GM18519 (cell line): ENCODE data around the gene CASZ1.

ENCODE experiments used
- ATAC-seq: cut with Tn5 transposase; IDR thresholded peaks from one replicate; pipeline ENCODE4 v1.9.1; 2021; ENCODE audit warnings: mild to moderate bottlenecking, moderate library complexity; ENCODE audit not compliant: unreplicated experiment, low FRiP score

CASZ1 gene

DNA sequence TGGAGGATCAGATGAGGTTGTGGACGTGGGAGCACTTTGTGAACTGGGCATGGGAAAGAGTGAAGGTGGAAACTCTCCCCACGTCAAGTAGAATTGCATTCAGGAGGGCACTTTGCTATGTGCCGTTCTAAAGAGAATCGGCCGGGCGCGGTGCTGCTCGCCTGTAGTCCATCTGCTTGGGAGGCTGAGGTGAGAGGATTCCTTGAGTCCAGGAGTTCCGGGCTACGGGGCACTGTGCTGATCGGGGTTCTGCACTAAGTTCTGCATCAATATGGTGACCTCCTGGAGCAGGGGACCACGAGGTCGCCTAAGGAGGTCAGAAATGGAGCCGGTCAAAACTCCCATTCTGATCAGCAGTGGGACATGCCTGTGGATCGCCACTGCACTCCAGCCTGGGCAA is 179.8 kb downstream of the CASZ1 start:
- no peak for ATAC-seq

DNA sequence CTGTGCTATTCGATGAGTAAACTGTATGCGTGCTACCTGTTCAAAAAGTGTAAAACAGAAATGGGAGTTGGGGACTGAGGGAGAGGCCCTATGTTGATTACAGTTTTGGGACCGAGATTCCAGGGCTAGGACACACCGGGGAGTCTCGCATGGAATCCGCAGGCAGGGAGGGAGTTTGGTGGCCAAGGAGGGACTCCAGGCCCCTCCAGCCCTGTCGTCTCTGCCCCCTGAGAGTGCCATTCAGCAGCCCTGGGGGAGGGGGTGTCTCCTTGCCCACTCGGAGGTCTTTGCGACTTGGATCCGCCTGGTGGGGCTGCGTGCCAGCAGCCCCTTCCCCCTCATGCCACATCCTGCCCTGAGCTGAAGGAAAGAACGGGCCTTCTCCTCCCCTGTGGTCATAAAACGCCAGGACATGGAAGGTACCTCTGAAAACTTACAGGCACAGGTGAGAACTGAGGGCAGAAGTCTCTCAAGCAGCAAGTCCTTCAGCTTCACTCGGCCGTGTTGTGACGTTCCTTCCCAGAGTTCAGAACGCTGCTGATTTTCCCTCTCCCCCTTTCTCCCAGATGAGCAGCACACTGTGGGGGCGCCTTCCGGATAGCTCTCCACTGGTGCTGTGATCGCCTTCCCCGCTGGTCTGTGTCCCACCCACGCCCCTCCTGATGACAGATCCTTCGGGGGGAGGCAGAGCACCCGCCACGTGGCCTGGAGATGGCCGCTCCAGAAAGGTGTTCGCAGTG is 180.3 kb downstream of the CASZ1 start:
- no peak for ATAC-seq

DNA sequence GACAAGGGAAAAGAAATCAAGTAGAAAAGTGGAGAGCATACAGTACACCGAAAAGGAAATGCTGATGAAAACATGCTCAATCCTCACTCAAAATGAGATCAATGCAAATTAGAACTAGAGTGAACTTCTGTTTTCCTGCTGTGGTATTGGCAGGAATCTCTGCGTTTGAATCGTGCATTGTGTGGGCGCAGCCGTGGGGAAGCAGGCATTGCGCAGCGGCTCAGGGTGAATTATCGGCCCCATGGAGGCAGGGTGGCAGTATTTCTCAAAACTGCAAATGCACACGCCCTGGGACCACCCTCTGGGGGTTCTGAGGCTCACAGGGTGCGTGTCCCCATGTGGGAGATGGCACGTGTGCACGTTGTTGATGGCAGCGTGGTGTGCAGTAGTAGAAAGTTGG is 181.1 kb downstream of the CASZ1 start:
- ATAC-seq = no peak

DNA sequence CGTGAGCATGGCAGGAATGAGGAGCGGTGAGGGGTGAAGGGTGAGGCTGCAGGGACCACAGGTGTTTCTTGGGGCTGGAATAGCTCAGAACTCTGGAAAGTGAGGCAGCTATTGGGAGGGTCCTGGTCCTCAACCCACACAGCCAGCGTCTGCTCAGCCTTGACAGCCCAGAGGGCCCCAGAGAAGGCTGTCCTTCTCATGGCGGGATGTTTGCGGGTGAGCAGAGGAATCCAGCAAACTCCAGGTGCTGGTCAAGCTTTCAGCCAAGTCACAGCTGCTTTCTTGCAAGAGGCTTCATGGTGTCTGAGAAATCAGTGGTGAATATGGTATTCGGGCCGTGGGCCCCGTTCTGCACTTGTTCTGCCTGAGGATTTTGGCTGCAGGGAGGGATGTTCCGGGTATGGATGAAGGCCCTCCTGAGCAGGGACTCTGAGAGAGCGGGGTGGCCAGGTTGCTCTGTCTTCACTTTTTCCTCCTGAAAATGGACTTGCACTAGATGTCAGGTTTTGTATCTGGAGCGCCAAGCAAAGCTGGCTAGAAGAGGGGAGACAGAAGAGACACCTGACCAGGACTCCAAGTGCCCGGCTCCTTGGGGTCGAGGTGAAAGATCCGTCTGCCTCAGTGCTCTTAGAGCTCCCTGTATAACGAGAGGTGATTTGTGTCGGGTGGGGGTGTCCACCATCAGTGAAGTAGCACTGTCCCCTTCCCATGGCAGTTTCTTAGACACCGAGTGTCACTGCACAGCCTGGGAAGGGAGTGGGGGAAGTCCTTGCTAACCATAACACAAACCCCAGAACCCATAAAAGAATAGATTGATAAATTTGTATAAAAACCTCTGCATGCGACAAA is 181.8 kb downstream of the CASZ1 start:
- ATAC-seq = no peak

DNA sequence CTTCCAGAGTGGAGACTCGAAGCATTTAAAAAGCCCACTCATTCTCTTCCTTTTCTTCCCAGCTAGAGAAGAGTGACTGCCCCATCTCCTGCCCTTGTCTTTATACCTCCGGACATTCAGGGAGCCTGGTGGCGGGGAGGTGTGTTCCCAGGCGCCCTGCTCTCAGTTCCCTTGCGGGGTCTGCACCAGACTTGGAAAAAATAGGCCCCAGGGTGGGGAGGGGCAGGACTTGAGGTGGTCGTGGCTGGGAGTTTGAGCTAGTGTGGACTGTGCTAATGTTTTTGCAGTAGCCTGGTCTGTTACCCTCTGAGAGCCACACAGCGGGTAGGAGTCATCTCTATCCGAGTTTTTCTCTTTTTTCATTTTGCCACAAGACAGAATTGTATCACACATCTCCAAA is 182.6 kb downstream of the CASZ1 start:
- ATAC-seq = no peak

DNA sequence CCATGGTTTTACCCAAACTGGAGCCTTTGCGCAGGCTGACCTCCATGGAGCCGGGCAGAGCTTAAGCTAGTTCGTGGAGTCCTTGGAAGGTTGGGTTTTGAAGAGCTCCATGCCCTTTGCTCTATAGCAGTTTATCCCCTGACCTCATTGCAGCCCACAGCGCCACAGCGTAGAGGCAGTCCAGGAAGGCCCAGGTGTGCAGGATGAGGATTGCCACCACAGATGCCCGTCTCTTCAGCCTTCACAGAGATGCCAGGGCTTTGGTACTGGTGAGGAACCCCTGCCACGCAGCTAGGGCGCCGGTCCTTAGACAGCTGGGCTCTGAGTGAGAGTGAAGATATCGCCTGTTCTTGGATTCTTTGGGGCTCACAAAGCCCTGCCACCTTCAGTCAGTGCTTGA is 183.1 kb downstream of the CASZ1 start:
- ATAC-seq = no peak

DNA sequence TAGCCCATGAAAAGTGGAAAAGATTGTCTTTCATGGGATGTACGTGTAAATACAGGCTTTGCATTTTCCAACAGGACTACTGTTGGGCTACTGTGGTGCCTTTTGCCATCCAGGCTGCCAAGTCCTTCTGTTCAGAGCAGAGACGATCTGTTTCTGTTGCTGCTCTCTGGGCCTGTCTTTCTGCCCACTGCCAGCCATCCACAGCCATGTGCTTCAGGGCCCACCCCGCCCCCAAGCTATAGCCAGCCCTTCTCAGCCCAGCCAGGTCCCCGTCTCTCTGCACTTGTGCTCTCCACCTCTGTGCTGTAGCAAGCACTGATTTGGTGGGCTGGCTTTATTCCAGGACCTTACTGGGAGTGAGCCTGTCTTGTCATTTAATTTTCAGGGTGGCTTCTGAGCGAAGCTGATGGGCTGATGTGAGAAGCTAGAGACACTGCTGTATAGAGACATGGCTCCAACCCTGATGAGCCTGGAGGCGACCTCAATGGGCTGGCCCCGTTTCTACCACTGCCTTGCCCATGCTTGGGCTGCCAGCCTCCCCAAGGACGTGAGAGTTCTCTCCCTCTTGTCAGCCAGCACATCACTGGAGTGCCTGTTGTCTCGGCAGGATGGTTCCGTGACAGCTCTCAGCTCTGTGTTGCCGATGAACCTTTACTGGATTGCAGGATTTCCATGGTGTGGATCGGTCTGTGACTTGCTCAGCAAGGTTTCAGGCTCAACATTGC is 183.8 kb downstream of the CASZ1 start:
- no peak for ATAC-seq

DNA sequence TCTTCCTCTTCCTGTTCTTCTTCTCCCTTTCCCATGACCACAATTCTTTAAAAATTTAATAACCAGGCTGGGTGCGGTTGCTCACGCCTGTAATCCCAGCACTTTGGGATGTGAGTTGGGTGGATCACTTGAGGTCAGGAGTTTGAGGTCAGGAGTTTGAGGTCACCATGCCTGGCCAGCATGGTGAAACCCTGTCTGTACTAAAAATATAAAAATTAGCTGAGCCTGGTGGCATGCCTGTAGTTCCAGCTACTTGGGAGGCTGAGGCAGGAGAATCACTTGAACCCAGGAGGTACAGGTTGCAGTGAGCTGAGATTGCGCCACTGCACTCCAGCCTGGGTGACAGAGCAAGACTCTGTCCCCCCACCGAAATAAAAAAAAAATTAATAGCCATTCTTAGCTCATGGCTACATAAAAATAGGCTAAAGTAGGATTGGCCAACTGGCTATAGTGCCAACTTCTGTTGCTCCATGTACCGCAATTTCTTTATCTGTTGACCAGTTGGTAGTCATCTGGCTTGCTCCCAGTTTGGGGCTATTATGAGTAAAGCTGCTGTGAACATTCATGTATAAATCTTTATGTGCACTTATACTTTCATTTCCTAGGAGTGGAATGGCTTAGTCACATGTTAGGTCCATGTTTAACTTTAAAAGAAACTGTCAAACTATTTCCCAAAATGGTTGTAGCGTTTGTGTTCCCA is 185.4 kb downstream of the CASZ1 start:
- ATAC-seq = no peak

DNA sequence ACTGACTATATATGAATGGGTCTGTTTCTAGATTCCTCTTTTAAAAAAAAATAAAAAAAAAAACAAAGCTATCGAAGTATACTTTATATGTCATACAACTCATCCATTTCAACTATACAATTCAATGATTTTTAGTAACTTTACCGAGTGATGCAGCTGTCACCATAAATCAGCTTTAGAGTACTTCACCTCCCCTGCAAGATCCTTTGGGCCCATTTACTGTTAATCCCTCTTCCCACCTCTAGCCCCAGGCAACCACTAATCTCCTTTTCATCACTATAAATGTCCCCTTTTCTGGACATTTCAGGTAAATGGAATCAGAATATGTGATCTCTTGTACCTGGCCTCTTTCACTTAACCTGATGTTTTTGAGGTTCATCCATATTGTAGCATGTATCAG is 187.8 kb downstream of the CASZ1 start:
- no peak for ATAC-seq

DNA sequence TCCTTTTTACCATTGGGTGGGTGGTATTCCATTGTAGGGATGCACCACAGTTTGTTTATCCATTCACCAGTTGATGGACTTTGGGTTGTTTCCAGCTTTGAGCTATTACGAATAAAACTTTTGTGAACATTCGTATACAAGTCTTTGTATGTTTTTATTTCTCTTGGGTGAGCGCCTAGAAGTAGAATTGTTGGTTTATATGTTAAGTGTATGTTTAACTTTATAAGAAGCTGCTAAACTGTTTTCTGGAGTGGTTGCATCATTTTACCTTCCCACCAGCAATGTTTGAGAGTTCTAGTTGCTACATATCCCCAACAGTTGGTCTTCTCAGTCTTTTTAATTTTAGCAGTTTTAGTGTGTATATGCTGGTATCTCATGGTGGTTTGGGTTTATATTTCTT is 189.2 kb downstream of the CASZ1 start:
- ATAC-seq = no peak

DNA sequence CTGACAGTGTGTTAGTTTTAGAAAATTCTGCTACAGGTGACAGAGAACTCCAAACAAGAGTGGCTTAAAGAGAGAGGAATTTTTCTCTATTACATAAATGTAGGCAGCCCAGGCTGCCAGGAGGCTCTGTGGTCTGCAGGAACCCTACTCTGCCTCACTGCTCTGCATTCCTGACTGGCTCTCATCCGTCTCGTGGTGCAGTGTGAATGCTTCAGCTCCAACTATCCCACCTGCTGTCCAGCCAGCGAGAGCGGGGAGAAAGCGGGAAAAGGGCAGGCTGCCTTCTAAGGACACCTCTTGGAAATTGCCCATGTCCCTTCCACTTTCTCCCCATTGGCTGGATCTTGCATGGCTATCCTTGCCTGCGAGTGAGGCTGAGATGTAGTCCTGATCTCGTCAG is 190.4 kb downstream of the CASZ1 start:
- no peak for ATAC-seq

DNA sequence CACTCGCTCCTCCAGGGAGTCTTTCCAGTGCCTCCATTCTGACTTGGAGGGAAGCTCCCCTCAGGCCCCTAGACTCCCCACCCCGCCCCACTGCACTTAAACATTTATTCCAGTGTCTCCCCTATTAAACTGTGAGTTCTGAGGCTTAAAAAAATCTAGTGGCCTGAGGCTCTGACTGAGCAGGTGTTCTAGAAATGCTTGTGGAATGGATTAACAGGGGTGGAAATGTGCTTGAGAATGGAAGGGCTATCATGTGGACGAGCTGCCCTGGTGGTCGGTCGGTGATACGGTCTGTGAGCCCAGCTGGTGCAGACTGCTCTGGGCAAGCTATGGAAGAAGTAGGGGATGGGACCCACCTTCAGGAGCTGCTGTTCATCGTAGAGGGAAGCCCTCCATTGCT is 191.5 kb downstream of the CASZ1 start:
- no peak for ATAC-seq

DNA sequence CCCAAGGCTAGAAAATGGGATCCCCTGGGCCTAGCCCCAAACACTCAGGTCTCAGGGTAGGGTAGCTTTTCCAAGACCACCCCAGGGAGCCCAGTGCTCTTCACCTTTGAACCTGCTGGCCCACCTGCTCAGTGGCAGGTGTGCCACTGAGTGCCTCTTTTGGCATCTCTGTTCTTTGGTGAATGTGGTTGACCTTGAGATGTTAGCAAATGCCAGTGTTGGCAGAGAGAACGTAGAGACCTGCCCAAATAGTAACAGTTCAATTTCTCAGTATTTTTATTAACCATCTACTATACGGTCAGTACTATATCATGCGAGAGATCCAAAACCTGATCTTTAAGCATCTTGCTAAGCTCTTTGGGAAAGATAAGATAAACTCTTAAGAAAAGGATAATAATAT is 193.5 kb downstream of the CASZ1 start:
- ATAC-seq = no peak

DNA sequence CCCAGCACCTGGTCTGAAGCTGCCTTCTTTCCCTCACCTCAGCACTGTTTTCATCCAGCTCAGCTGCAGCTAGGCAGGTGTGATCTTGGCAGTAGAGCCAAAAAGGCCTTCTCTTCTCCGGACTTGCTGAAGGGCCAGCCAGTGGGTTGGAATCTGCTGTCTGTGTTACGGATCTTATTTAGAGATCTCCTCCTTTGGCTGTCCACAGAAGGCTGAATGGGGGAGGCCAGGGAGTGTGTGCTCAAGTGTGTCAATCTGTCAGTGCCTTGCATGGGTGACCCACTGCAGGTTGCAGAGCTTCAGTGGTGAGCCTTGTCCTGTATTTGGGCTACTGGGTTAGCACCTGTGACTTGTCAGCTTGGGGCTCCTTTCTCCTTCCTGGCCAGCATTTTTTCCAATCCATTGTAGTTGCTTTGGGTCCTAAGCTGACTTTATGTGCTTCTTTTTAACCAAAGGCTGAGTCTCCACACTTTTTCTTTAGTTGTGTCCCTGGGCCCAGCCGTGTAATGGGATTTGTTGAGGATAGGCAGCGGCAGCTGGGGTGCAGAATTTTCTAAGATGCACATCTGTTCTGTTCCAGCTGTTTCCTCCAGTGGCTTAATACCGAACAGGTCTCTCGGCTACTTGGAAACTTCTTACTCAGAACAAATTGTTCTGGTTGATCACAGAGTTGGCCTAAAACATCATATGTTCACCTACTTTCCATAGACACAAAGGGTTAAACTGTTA is 194.9 kb downstream of the CASZ1 start:
- ATAC-seq = no peak

DNA sequence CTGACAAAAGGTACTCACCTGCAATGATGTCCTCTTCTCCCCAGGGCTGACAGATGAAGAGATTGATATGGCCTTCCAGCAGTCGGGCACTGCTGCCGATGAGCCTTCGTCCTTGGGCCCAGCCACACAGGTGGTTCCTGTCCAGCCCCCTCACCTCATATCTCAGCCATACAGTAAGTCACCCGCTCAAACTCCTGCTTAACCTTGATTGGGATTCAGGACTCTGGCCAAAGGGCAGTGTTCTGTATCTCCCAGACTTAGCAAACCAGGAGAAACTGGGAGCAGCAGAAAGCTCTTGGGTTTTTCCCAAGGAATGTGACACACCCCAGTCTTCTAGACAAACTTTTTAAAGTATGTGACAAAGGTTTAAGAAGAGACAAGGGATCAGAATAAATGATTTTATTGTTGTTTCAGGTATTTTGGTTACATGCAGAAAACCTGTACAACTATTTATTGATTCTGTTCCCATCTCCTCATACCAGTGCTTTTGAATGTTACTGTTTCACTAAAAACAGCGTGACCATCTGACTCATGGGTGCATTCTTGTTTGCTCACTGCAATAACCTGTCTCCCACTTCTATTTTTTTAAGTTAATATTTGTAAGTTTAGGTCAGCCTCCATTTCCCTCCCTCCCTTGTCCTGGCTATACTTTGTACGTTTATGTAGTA is 197.1 kb downstream of the CASZ1 start:
- ATAC-seq = no peak

DNA sequence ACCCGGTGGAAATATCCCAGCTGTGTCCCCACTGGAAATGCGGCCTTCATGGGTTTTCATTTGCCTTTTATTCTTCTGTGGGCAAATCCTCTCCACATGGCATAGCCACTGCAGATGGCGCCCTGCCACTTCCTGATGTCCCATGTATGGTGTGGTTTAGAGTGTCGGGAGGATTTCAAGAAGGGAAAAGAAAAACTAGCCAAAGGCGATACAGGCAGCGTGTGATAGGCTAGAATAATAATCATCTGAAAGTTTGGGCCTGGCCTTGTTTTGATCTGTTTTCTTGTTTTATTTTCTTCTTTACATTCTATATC is 198.1 kb downstream of the CASZ1 start:
- ATAC-seq = no peak

DNA sequence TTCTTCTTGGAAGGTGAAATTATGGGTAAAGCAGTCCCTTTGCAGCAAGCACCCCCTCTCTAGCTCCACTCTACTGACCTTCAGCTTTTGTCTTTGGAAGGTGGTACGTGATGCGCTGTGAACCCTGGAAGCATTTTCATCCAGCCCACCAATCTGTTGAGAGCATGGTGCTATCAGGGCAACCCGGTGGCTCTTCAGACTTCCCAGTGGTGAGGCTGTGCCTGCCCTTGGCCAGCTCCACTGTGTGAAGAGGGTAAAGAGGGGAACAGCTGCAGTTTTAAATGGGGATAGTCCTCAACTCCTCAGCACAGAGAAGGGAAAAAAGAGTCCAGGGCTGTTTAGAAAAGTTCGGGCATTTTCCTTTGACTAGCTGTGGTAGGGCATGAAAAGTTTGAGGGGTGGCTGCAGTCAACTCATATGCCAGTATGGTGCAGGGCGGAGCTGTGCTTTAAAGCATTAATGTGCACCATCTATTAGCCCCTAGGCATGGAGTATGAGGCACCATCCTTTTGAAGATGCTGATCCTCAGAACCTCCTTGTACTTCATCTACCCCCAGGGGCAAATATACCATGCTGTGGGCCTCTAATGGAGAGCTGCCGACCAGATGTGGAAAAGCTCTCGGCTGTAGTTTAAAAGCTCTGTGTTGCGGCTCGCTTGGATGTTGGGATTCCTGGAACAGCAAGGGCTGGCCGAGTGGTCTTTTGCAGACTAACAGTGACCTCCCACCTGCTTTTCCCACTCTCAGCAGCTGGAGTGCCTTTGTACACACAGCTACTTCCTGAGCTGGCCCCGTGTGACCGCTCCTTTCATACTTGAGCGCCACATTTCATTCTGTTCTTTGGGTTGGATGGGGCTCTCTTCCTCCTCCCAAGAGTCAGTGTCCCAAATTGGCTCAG is 198.7 kb downstream of the CASZ1 start:
- ATAC-seq = no peak

DNA sequence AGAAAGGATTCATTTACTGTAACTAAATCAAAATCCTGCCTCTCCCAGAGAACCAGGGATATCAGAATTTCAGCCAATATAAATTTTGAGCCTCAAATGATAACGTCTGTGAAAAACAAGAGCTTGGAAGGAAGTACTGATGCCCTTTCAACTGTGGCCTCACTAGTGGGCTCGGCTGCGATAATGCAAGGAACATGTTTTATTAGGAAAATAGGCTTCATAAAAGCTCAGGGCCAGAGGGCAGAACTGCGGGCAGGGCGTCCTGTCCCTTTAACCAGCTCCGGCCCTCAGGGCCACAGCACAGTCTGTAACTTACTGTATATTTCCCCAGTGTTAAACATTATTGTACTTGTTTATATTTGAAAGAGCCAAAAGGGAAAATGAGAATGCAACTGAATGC is 199.7 kb downstream of the CASZ1 start:
- no peak for ATAC-seq
